NB4 (cell line): Measurements from ENCODE around the gene MARK1.

Source experiments
- DNase-seq: peaks from one replicate; pipeline ENCODE4 v3.0.0; 2010; ENCODE audit warnings: low read depth
- H3K4me3 ChIP-seq: one replicate; pipeline ENCODE4 v1.5.1; 2011; ENCODE audit warnings: mild to moderate bottlenecking, low read depth, low read length, moderate library complexity
- MAX ChIP-seq: IDR thresholded peaks from 2 replicates; pipeline ENCODE4 v1.6.1; 2011; ENCODE audit warnings: low read depth, low read length
- MYC ChIP-seq: IDR thresholded peaks from 2 replicates; pipeline ENCODE4 v1.6.1; 2011; ENCODE audit warnings: low read depth, low read length
- POLR2A ChIP-seq: IDR thresholded peaks from 2 replicates; pipeline ENCODE4 v1.6.1; 2011; ENCODE audit warnings: mild to moderate bottlenecking; ENCODE audit not compliant: insufficient read length; ENCODE audit errors: extremely low read depth
- TF ChIP-seq, protein P1 (sequence below): IDR thresholded peaks from one replicate; pipeline ENCODE4 v1.5.1; 2012; ENCODE audit warnings: low read depth, low read length

Gene MARK1

GRCh38 chr1:220527908-220528678 is at the start of gene MARK1:
Gene MARK1, plus strand, starts transcription at chr1:220528136. Its CDS starts 687 bp downstream, at chr1:220528823.
- TF ChIP-seq, protein P1, sequence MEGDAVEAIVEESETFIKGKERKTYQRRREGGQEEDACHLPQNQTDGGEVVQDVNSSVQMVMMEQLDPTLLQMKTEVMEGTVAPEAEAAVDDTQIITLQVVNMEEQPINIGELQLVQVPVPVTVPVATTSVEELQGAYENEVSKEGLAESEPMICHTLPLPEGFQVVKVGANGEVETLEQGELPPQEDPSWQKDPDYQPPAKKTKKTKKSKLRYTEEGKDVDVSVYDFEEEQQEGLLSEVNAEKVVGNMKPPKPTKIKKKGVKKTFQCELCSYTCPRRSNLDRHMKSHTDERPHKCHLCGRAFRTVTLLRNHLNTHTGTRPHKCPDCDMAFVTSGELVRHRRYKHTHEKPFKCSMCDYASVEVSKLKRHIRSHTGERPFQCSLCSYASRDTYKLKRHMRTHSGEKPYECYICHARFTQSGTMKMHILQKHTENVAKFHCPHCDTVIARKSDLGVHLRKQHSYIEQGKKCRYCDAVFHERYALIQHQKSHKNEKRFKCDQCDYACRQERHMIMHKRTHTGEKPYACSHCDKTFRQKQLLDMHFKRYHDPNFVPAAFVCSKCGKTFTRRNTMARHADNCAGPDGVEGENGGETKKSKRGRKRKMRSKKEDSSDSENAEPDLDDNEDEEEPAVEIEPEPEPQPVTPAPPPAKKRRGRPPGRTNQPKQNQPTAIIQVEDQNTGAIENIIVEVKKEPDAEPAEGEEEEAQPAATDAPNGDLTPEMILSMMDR, result no peak
- TF ChIP-seq MAX, result no peak
- TF ChIP-seq POLR2A, result no peak
- TF ChIP-seq MYC, result no peak
- DNase-seq, result peak; percentile 5
- no peak within 1 kb of the TSS for H3K4me3 ChIP-seq

DNA sequence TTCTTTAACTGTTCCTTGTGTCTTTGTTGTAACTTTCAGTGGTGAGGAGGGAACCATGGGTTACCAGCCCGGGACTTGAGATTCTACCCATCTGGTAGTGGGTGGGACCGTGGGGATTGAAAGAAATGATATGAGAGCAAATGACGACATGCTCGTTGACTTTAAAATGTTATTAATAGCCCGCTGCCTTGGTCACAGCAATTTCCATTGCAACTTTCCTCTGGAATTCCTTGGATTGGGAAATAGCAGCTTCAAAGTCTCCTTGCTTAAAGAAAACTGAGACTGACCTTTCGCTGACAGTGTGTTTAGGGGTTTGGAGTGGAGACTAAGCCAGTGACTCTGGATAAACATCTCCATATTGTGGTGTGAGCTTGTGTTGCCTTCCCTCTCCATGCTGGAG is 44.2 kb upstream of the MARK1 start:
- DNase-seq, result no peak

GRCh38 chr1:220484135-220484534 is 43.8 kb upstream of the MARK1 start:
- TF ChIP-seq, protein P1, result no peak
- TF ChIP-seq MYC (no peak), POLR2A (no peak), MAX (no peak)
- no peak overlapping the region for H3K4me3 ChIP-seq
- DNase-seq, result no peak

More for the DNA sequence above, 44.2 kb upstream of the MARK1 start:
- no peak overlapping the region for H3K4me3 ChIP-seq
- no peak for TF ChIP-seq MYC
- TF ChIP-seq POLR2A, result no peak
- TF ChIP-seq, protein P1, result no peak
- TF ChIP-seq MAX, result no peak

DNA sequence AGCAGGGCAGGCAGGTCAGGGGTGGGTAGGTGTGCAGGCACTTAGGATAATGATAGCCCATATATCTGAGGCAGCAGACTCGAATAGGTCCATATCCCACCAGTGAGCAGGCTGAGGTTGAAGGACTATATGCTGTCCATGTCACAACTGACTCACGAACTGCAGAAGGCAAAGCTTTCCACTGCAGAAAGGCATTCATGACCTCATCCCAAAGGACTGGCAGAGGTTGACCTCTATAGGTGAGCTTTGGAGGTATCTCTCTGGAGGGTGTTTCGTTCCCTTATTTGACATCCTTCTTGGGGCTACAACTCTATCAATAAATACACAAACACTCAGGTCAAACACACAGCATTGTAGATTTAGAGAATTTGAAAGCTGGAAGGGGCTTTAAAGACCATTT is 42.8 kb upstream of the MARK1 start:
- H3K4me3 ChIP-seq, result no peak overlapping the region
- DNase-seq, result no peak
- TF ChIP-seq MAX (no peak), MYC (no peak), POLR2A (no peak)
- TF ChIP-seq, protein P1, result no peak

DNA sequence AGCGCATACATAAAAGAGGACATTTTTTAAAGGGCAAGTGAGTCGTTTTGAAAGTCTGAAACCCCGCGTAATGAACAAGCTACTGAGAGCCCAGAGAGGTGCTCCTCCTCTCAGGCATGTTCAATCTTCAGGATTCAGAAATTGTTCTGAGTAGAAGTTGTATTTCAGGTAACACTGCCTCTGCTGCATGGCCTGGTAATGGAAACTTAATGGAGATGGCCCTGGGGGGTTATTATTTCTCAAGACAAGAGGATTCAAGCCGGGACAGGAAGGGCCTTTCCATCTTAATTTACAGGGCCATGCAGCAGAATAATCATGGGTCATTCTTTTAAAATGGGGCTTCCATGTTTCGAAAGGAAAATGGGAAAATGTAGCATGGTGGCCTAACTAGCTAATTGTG is 42.1 kb upstream of the MARK1 start:
- TF ChIP-seq, protein P1, result no peak
- TF ChIP-seq POLR2A (no peak), MAX (no peak), MYC (no peak)
- DNase-seq, result no peak
- no peak overlapping the region for H3K4me3 ChIP-seq
